HepG2 (cell line): ENCODE measurements around the gene SETD1A. TPM values are rescaled to one million over a fixed set of nuclear protein-coding genes. Genes with fewer than 3 reads are reported as not detected.

Experiments
- ATAC-seq: fragments of 200-7000 bp; cut with Tn5 transposase; 3 replicates; pipeline ENCODE4 v1.9.1; 2020; ENCODE audit warnings: mild to moderate bottlenecking, moderate library complexity
- BruUV-seq: library from RNA; stranded (reverse); fragments of 400-500 nt; replicated peaks from 2 replicates; lab custom pipeline; 2021; lab: Mats Ljungman, UMichigan
- CTCF ChIA-PET: fragments of 300-600 bp; formaldehyde crosslinking; extraction: SDS; loops from one replicate; lab custom pipeline; 2021; ENCODE audit warnings: low total read pairs, inconsistent platforms, low intra/inter-chr PET ratio; lab: Yijun Ruan, JAX
- POLR2A ChIA-PET: fragments of 350-600 bp; sonication (Branson Sonifier 250); formaldehyde crosslinking; loops from one replicate; lab custom pipeline; 2020; ENCODE audit warnings: antibody characterized with exemption, inconsistent platforms; lab: Yijun Ruan, JAX
- DNase-seq: peaks from one replicate; pipeline ENCODE4 v3.0.0-alpha.2; 2015; ENCODE audit warnings: low spot score
- FAIRE-seq: peaks from 3 replicates; lab custom pipeline; 2011; peaks lifted over from hg19 to GRCh38; lab: Jason Lieb, UNC
- H2AFZ ChIP-seq: one replicate; pipeline ENCODE4 v1.6.1; 2011; ENCODE audit warnings: low read length, inconsistent platforms
- H3K27ac ChIP-seq: fragments of 300-600 bp; 3 replicates; pipeline ENCODE4 v1.8.0; 2011; ENCODE audit warnings: mixed run types, mild to moderate bottlenecking, mixed read lengths, low read length, inconsistent platforms; ENCODE audit not compliant: insufficient read depth; ENCODE audit errors: extremely low read length
- H3K27me3 ChIP-seq, 2 experiments: fragments of 200-600 bp in 1 of 2; 2 replicates in 1 of 2; 3 replicates in 1 of 2; pipeline versions ENCODE4 v1.6.0 to v1.8.0; 2011; ENCODE audit warnings: low read length in 2 of 2, mild to moderate bottlenecking in 2 of 2, moderate library complexity in 2 of 2, inconsistent platforms in 1 of 2; ENCODE audit not compliant: insufficient read depth in 2 of 2, control insufficient read depth in 1 of 2
- H3K36me3 ChIP-seq, 2 experiments: fragments of 200-600 bp in 1 of 2; replicated peaks in 1 of 2; 2 replicates in 1 of 2; 3 replicates in 1 of 2; pipeline versions ENCODE4 v1.5.1 to v1.8.0; 2011; ENCODE audit warnings: low read length in 2 of 2, inconsistent platforms in 1 of 2; ENCODE audit not compliant: insufficient read depth in 2 of 2, control insufficient read depth in 1 of 2
- H3K4me1 ChIP-seq: 2 replicates; pipeline ENCODE4 v1.5.1; 2012; ENCODE audit warnings: low read length, inconsistent platforms; ENCODE audit not compliant: insufficient read depth
- H3K4me2 ChIP-seq: 2 replicates; pipeline ENCODE4 v1.6.0; 2011; ENCODE audit warnings: low read depth, low read length, inconsistent platforms
- H3K4me3 ChIP-seq, 3 experiments: fragments of 200-600 bp in 1 of 3; sonication (generic), shearing (Covaris generic) in 1 of 3; replicated peaks in 1 of 3; 2 replicates each; pipeline ENCODE4 v1.5.1; 2011 to 2016; ENCODE audit warnings: low read length in 3 of 3, inconsistent platforms in 2 of 3, low read depth in 2 of 3, mild to moderate bottlenecking in 2 of 3, control low read depth in 1 of 3, mixed read lengths in 1 of 3; ENCODE audit not compliant: insufficient read depth in 1 of 3
- H3K79me2 ChIP-seq: one replicate; pipeline ENCODE4 v1.6.1; 2011; ENCODE audit warnings: low read length, inconsistent platforms; ENCODE audit not compliant: insufficient read depth
- H3K9ac ChIP-seq: 2 replicates; pipeline ENCODE4 v1.6.0; 2011; ENCODE audit warnings: mild to moderate bottlenecking, low read depth, low read length, inconsistent platforms; ENCODE audit not compliant: insufficient read depth
- H3K9me3 ChIP-seq: 2 replicates; pipeline ENCODE4 v1.5.1; 2012; ENCODE audit warnings: mild to moderate bottlenecking, low read length
- H4K20me1 ChIP-seq: 2 replicates; pipeline ENCODE4 v1.6.0; 2011; ENCODE audit warnings: inconsistent platforms, mild to moderate bottlenecking, low read length, moderate library complexity; ENCODE audit not compliant: insufficient read depth
- AFF4 ChIP-seq: sonication (generic); formaldehyde crosslinking; IDR thresholded peaks from 2 replicates; pipeline ENCODE4 v1.4.0; 2020; ENCODE audit warnings: missing genetic modification reagents
- ARID2 ChIP-seq: sonication (generic); formaldehyde crosslinking; IDR thresholded peaks from 2 replicates; pipeline ENCODE4 v1.8.1; 2022; ENCODE audit warnings: mild to moderate bottlenecking, missing genetic modification reagents, borderline replicate concordance
- ARID3A ChIP-seq: IDR thresholded peaks from 2 replicates; pipeline ENCODE4 v1.6.1; 2012; ENCODE audit warnings: low read depth, low read length, improper control_type of control experiment
- ARNT2 ChIP-seq: sonication (generic); formaldehyde crosslinking; IDR thresholded peaks from 2 replicates; pipeline ENCODE4 v1.8.0; 2022; ENCODE audit warnings: mild to moderate bottlenecking, low read depth, missing genetic modification reagents, moderate library complexity
- CAMTA2 ChIP-seq: sonication (generic); formaldehyde crosslinking; IDR thresholded peaks from 2 replicates; pipeline ENCODE4 v1.4.0; 2020; ENCODE audit warnings: mild to moderate bottlenecking, missing genetic modification reagents, borderline replicate concordance
- CEBPB ChIP-seq: IDR thresholded peaks from 2 replicates; pipeline ENCODE4 v1.6.1; 2011; ENCODE audit warnings: low read depth, low read length, improper control_type of control experiment, borderline replicate concordance
- CEBPG ChIP-seq: IDR thresholded peaks from 2 replicates; pipeline ENCODE4 v1.6.1; 2016
- HCFC1 ChIP-seq: fragments of 150-350 bp; IDR thresholded peaks from 2 replicates; pipeline ENCODE4 v1.6.1; 2014; ENCODE audit warnings: low read depth, low read length
- HOXD1 ChIP-seq: sonication (generic); formaldehyde crosslinking; IDR thresholded peaks from 2 replicates; pipeline ENCODE4 v1.5.0; 2020; ENCODE audit warnings: missing genetic modification reagents
- JUN ChIP-seq: sonication (generic); formaldehyde crosslinking; IDR thresholded peaks from 2 replicates; pipeline ENCODE4 v1.4.0; 2020; ENCODE audit warnings: mild to moderate bottlenecking, missing genetic modification reagents
- MEIS2 ChIP-seq: sonication (generic); formaldehyde crosslinking; IDR thresholded peaks from 2 replicates; pipeline ENCODE4 v1.9.0; 2021; ENCODE audit warnings: mild to moderate bottlenecking, missing genetic modification reagents
- PBX3 ChIP-seq: sonication (generic); formaldehyde crosslinking; IDR thresholded peaks from 2 replicates; pipeline ENCODE4 v1.8.1; 2023; ENCODE audit warnings: missing genetic modification reagents, inconsistent platforms, borderline replicate concordance
- THAP11 ChIP-seq: IDR thresholded peaks from 2 replicates; pipeline ENCODE4 v1.6.1; 2016; ENCODE audit warnings: missing biosample characterization, missing genetic modification reagents
- ZC3H4 ChIP-seq: sonication (generic); formaldehyde crosslinking; IDR thresholded peaks from 2 replicates; pipeline ENCODE4 v1.4.0; 2020; ENCODE audit warnings: missing genetic modification reagents, borderline replicate concordance
- ZNF331 ChIP-seq: sonication (generic); formaldehyde crosslinking; IDR thresholded peaks from 2 replicates; pipeline ENCODE4 v1.4.0; 2020; ENCODE audit warnings: missing genetic modification reagents
- ZNF652 ChIP-seq: IDR thresholded peaks from 2 replicates; pipeline ENCODE4 v1.6.1; 2016; ENCODE audit warnings: low read depth, borderline replicate concordance
- WGBS: methylation state at CpG from one replicate; pipeline ENCODE4 v1.1.6; 2017; ENCODE audit warnings: low lambda C conversion rate; 5-methylcytosine and 5-hydroxymethylcytosine counted together
- in situ Hi-C: cut with HindIII; loops from 2 replicates; pipeline ENCODE4 v1.10.0; 2017; ENCODE audit warnings: low pct_unique_long_range_greater_than_20kb; ENCODE audit not compliant: extremely low pct_ligation_motif_present
- intact Hi-C: fragments of 100-400 bp; cut with micrococcal nuclease; formaldehyde crosslinking; loops from one replicate; pipeline ENCODE4 v1.10.0; 2022; ENCODE audit not compliant: unreplicated experiment
- polyA plus RNA-seq, 8 experiments: library from polyadenylated mRNA; depleted of rRNA in 3 of 8; stranded (reverse) in 7 of 8; unstranded in 1 of 8; fragments of >200 nt; fragmentation: Illumina TruSeq in 4 of 8; extraction: Trizol in 4 of 8; gene quantifications; 2 replicates each; pipeline versions ENCODE4 v1.2.1 to v1.2.3, GENCODE V29; 2011 to 2016; ENCODE audit warnings: low read depth in 4 of 8, missing spikeins in 1 of 8, mixed read lengths in 1 of 8; ENCODE audit not compliant: insufficient read depth in 1 of 8
- total RNA-seq, 5 experiments: library from RNA; depleted of rRNA; stranded (reverse); fragments of >200 nt; fragmentation: Illumina TruSeq; extraction: Trizol; gene quantifications; 2 replicates each; pipeline ENCODE4 v1.2.3, GENCODE V29; 2016; ENCODE audit warnings: low read depth in 1 of 5

The SETD1A gene
- total and polyA plus RNA-seq, 2 of the 13 experiments (the other 11 are each of a cell fraction or from before 2014, with no cell fraction given), result 3.8 to 5.6 TPM

DNA sequence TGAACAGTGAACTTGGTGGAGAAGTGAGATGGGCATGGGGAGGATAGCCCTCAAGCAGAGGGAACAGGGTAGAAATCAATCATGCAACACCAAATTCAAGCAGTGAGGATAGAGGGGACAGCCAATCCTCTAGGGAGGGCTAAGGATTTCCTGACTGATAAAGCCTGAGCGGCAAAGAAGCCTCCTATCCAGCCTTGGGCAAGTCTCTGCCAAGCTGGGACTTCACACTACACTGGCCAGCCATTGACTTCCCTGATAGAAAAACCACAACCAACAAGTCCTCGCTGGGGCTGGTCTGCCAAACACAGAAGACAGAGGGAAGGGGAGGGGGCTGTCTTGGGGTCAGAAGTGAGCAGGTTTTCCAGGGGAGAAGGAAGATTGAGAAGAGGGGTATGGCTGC is 36.7 kb upstream of the SETD1A start (continued):
- no peak for TF ChIP-seq HOXD1 (CRISPR knock-in tag)
- TF ChIP-seq PBX3, result no peak
- TF ChIP-seq ARID3A, result no peak
- no peak for TF ChIP-seq CAMTA2
- TF ChIP-seq JUN (CRISPR knock-in tag), result no peak
- no peak for TF ChIP-seq ZNF331

- Histone ChIP-seq H4K20me1 (no peaks in the 10 kb centered on the region; the same call in 1 of the 2 replicates), H3K4me2 (peak overlapping the region; percentile 97), H3K9me3 (no peaks in the 10 kb centered on the region), H3K27me3 (no peaks in the 10 kb centered on the region; a peak in 1 of 5 replicates), H3K27ac (no peak overlapping the region), H2AFZ (no peak overlapping the region), H3K9ac (peak overlapping the region; percentile 10; the same call in 1 of the 2 replicates), H3K4me3 (peak overlapping the region in 2 of 3 experiments; percentile 64 to 82; a peak in 4 of 6 replicates), H3K79me2 (no peaks in the 10 kb centered on the region), H3K36me3 (peaks cover 0 to 5% of the 10 kb centered on the region in 2 experiments; a peak in 1 of 5 replicates), H3K4me1 (peaks cover 19% of the 10 kb centered on the region)
- DNase-seq (no peak), ATAC-seq (no peak), FAIRE-seq (no peak)
- no TSS peak for BruUV-seq
- in situ Hi-C loops, result loop anchor here (5.0 kb wide), 1 partner anchor 79 kb away; no protein-coding TSS in a partner anchor
- ChIA-PET POLR2A (no interaction called here), CTCF (interaction anchor here (0.8 to 2.8 kb wide), 4 partner anchors 19 to 116 kb away, joined by 3 to 19 read pairs (median 3); no protein-coding TSS in a partner anchor)
- WGBS, result 34% methylated on average over 6 of the region's 6 CpGs
- intact Hi-C loops, result loop anchor here (1.0 to 10.0 kb wide), 2 partner anchors 77 to 227 kb away; partner anchors contain the start of gene SRCAP
- TF ChIP-seq AFF4 (CRISPR knock-in tag) (0 out of 2 replicates have a peak, but pooled peaks have one; percentile 12), MEIS2 (CRISPR knock-in tag) (peak; percentile 46; the same call in 1 of the 2 replicates), CEBPG (CRISPR knock-in tag) (peak; percentile 75; the same call in 1 of the 2 replicates), ZC3H4 (0 out of 2 replicates have a peak, but pooled peaks have one; percentile 12), HCFC1 (no peak), ZNF652 (CRISPR knock-in tag) (0 out of 2 replicates have a peak, but pooled peaks have one; percentile 25), ARNT2 (0 out of 2 replicates have a peak, but pooled peaks have one; percentile 23), CEBPB (peak; percentile 36; the same call in 1 of the 2 replicates), ARID2 (CRISPR knock-in tag) (no peak), THAP11 (0 out of 2 replicates have a peak, but pooled peaks have one; percentile 56)
Observed at GRCh38 chr16:30921459-30921747, 36.2 kb upstream of the SETD1A start.
